IPS-11a (cell line): ENCODE results near the gene PRDM11.
"Not testable (repeated sequence)": the region's sequence is repeated elsewhere in the genome, so short reads cannot be mapped to it uniquely, and the experiment has no call there.

Experiments
- H3K4me3 ChIP-seq: one replicate; pipeline ENCODE4 v1.5.1; 2013; ENCODE audit warnings: low read depth, low read length, control low read depth

Gene PRDM11

DNA sequence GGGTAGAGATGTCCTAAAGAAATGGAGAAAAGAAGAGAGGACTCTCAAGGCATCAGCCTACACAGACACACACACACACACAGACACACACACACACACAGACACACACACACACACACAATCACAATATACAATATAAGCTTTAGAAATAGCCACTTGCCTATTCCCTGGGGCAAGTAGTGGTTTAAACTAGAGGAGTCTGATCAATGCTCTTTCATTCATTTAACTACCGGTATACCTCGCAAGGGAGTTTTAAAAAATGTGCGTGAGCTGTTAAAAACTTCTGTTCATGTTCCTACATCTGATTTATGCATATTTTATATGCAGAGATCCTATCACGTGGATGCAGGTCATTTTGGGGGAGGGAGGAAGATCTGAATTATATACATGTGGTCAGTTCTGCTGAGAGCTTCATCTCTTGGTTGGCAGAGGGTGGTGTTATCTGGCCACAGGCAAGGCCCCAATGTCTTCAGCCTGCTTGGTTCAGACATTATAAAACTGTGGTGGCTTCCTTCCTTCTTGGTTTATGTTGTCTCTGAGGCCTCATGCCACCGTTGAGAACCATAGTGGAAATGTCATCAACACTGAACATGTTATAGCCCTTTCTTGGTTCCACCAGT lies 83.1 kb downstream of the PRDM11 start:
- no peak overlapping the region for H3K4me3 ChIP-seq

GRCh38 chr11:45232341-45233080 lies 86.1 kb downstream of the PRDM11 start:
- H3K4me3 ChIP-seq: no peak overlapping the region

DNA sequence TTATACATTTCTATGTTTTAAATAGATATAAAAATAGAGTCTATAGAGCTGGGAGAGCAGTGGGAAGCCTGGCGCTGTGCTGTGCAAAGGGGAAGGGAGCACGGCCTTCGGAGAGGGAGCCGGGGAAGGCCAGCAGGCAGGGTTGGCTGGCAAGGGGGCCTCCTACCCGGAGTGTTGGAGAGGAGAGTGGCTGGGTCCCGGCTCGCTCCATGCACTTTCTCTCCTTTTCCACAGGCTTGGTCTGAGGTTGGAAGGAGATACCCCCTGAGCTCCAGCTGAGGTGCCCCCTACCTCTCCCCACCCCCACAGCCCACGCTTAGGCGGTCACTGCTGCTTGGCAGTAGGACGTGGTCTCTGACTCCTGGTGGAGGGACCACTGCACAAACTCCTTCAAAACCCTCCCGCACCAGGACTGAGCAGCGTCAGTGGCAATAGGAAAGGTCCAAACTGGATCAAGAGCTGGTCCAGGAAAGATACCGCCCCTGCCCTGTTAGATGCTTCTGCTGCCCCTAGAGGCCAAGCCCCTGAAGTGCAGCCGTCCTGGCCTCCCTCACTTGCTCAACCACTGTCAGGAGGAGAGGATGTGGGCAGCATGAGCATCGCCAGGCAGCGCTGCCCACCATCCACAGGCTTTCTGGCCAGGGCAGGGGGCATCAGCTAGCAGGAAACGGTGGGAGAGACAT lies 86.8 kb downstream of the PRDM11 start:
- no peak overlapping the region for H3K4me3 ChIP-seq

DNA sequence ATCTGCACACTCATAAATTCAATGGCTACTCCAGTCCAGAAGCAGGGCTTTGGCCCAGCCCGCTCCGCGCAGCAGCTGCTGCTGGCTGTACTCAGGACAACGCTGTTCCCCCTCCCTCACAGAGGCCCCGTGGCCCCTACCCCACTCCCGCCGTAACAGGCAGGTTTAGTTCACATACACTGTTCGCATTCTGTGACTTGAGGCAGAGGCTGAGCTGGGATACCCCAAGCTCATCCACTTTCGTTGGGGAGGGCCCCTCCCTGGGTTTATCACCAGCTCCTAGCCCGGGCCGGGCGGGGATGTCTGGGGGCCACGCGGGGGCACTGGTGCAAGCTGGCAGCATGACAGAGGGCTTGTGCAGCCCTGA lies 87.3 kb downstream of the PRDM11 start:
- no peak overlapping the region for H3K4me3 ChIP-seq

DNA sequence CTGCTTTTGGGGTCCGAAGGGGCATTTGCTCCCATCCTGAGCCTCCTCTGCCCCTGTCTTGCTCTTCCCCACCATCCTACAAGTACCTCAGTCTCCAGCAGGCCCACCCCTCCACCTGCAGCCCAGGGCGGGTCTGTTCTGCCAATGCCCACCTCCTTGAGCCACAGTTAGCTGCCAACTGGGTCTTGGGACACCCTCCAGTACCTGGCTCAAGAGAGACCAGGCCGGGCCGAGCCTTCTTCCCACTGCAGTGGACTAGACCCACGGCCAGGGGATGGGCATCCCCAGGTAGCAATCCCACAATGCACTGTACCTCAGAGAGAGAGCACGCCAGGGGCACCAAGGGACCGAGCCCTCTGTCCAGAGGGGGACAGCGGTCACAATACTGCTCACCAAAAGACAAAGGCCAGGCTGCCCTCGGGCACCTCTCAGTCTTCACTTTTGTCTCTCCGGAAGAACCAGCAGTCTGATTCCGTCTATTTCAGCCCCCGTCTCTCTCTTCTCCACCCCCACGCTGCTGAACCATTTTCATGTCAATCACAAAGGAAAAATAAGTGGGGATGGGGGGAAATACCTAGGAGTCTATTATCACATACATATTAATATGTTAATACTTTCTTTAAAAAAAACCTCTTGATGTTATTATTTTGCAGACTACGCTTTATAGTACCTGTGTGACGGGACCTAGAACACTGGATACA lies 88.0 kb downstream of the PRDM11 start:
- no peak overlapping the region for H3K4me3 ChIP-seq

DNA sequence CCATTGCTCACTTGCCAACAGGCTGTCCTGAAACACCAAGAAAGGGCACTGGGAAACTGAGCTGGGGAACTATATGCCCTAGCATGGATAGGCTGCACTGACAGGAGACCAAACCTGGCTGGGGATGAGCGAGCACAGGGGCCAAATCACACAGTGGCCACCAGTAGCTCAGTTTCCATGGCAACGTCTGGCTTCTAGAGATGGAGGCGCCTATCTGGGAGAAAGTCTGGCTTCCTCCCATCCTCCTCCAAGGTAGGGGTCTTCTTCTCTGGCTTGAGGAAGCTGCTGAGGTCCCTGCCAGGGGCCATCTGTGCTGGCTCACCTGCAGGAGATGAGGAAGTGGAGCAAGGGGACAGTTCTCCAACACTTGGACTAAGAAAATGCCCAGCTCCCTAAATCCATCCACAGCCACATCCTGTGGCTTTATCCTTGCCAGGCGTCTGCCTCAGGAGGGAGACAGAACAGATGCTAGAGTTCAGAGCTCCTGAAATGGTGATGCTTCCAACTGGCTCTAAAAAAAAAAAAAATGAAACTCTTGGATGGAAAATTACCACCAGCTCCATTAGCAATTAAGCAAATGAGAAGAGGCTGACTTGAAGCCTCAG lies 91.4 kb downstream of the PRDM11 start:
- H3K4me3 ChIP-seq: no peak overlapping the region

DNA sequence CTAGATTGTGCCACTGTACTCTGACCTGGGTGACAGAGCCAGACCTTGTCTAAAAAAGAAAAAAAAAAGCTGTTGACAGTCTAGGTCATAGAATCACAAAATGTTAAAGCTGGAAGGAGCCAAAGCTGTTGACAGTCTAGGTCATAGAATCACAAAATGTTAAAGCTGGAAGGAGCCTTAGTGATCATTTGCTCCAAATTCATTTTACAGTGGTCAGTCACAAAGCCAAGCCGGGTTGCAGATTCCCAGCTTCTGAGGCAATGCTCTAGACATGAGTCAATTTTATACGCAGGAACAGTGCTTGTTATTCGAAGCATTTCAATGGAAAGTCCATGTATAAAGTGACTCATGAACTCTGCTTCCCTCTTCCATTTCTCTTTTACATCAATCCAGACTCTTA lies 92.3 kb downstream of the PRDM11 start:
- H3K4me3 ChIP-seq: no peak overlapping the region

DNA sequence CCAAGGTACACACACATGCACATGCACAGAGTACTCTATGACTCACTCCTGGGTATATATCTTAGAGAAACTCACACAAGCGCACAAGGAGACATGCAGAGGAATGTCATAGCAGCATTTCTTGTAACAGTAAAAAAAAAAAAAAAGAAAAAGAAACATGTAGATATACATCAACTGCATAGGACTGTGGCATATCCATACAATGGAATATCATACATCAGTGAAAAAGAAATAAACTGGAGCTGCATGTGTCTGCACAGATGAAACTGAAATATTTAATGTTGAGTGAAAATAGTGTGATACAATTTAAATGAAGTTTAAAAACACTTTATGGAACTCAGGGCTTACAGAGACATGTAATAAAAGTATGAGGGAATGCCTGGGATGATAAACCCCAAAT lies 93.3 kb downstream of the PRDM11 start:
- no peak overlapping the region for H3K4me3 ChIP-seq

DNA sequence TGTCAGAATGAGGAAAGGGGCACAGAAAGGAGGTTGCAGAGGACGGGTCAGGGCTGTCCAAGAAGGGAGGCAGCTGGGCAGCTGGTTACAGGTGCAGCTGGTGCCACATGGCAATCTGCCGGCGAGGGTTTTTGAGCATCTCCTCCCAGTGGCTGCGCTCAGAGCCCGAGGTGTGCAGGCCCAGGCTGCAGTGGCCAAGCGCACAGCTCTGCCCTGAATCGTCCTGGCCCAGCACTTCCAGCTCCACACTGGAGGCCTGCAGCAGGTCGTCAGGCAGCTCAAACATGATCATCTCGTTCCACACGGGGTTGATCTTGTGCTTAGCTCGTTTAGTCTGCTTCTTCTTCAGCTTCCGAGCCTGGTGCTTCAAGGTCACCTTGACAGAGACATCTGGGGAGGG lies 97.5 kb downstream of the PRDM11 start:
- H3K4me3 ChIP-seq: no peak overlapping the region

DNA sequence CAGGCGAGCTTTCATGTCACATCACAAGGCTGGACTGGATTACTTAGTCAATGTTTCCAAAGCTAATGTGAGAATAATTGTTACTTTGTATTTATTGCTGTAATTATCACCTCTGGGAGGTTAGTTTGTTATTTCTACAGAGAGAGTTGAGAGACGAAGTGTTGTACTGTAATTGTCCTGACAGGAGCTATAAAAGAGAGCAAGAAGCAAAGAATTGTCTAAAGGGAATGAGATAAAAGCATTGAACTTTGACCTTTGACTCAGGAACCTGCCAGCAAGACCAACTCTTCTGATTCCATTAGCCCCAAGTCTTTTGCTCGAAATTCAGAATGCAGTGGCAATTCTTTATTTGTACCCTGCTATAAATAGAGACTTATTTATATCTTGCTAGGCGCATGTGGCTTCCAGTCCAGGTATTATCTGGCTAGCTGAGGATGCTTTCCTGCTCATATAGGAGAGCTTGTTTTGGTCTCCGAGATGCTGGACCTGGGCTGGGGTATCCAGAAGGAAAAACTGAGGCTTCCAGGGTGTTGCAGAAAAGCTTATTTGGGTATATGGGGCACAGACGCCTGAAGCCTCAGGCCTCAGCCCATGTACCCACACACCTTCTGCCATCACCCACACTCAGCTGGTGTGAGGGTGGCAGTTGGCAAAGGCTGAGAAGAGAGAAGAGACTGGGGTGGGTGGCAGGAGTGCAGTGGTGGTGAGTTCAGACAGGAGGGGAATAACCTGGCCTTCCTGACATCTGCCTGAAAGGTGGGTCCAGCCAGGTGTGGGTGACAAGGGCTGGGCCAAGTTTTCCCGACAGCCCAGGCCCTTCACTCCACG lies 99.0 kb downstream of the PRDM11 start:
- H3K4me3 ChIP-seq: no peak overlapping the region

- no peak overlapping the region for H3K4me3 ChIP-seq
These were observed 99.8 kb downstream of the PRDM11 start for GRCh38 chr11:45246241-45246640.

- no peak overlapping the region for H3K4me3 ChIP-seq
These were observed 101.0 kb downstream of the PRDM11 start for GRCh38 chr11:45247433-45247832.

DNA sequence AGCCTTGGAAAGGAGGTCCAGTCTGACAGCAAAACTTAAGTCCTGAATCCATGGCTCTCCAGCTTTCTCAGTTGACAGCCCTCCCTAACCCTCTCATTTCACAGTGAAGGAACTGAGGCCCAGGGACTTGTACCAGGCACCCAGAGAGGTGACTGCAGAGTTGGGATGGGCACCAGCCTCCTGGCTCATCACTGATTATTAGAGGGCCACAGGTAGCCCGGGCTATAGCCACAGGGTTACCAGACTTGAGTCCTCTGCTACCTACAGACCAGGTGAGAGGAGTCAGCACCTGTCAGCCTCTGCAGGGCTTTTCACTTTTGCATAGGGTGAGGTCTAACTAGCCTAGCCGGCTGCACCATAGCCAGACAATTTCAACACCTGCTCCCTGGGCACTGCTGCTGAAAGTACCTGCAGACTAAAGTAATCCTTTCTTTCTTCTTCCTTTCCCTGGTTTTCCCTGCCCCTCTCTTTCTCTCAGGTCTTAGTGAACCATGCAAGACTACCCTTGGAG lies 102.1 kb downstream of the PRDM11 start:
- H3K4me3 ChIP-seq: no peak overlapping the region

DNA sequence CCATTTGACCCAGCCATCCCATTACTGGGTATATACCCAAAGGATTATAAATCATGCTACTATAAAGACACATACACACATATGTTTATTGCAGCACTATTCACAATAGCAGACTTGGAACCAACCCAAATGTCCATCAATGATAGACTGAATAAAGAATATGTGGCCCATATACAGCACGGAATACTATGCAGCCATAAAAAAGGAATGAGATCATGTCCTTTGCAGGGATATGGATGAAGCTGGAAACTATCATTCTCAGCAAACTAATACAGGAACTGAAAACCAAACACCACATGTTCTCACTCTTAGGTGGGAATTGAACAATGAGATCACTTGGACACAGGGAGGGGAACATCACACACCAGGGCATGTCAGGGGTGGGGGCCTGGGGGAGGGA lies 102.9 kb downstream of the PRDM11 start:
- not testable (repeated sequence) for H3K4me3 ChIP-seq

- no peak overlapping the region for H3K4me3 ChIP-seq
These were observed 103.7 kb downstream of the PRDM11 start for GRCh38 chr11:45250035-45250718.

GRCh38 chr11:45252134-45252856 lies 105.9 kb downstream of the PRDM11 start:
- no peak overlapping the region for H3K4me3 ChIP-seq

DNA sequence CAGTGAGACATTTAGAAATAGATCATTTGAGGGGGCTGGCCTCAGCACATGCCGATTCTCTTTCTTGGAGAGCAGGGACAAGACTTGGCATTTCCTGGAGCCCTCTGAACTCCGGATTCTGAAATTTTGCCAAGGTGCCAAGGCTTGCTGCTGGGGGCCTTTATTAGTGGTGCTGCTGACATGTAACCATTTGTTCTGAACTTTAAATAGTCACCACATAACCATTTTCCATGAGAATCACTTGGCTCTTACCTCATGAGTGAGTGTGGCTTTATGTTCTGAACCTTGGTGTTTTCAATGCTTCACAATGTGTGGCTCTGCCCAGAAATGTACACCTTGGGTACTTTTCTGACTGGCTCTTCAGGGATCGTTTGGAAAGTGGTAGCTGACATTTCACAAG lies 106.4 kb downstream of the PRDM11 start:
- no peak overlapping the region for H3K4me3 ChIP-seq

DNA sequence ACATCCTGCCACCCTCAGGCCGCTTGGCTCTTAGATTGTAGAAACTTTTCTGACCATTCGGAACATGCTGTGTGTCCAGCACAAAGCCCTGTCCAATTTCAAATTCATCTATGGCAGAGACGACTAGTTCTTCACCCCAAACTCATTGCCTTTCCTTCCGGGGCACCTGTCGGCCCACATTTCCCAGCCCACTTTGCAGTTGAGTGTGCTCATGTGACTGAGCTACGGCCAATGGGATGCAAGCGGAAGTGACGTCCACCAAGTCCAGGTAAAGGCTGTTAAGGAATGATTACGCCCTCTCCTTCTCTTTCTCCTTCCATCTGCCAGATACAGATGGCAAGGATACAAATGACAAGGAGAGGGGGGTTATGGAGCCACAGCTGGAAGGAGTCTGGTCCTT lies 107.2 kb downstream of the PRDM11 start:
- no peak overlapping the region for H3K4me3 ChIP-seq

DNA sequence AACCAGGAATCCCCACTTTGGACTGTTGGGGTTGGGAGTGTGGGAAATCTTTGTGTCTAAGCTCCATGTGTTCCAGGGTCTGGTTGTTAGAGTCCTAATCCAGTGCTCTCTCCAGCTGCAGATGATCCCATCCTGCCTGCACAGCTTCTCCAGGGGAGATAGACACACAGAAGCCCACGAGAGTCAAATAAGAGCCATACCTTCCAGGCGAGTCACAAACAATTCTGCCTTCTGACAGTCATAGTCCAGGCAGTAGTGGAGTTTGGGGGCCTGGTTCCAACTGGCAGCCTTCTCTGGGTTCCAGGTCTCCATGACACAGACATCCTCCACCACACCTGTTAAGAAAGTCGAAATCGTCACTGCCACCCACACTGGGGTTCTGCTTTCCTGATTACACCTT lies 107.6 kb downstream of the PRDM11 start:
- H3K4me3 ChIP-seq: no peak overlapping the region
